Gastrocnemius medialis (tissue), 4 donors: ENCODE data around the gene KCTD12. TPM values are rescaled to one million over a fixed set of nuclear protein-coding genes. Genes with fewer than 3 reads are reported as not detected.

ENCODE experiments used
- ATAC-seq, 2 donors: fragments of 150-250 bp; one replicate each; pipeline ENCODE4 v1.9.1; 2016
- DNase-seq, 2 donors: peaks; one replicate each; pipeline ENCODE4 v3.0.0-alpha.2; 2019
- H3K27ac ChIP-seq, 4 donors: fragments of 200-600 bp; sonication (generic); 1 replicate in 1 of 4; 2 replicates in 3 of 4; pipeline ENCODE4 v1.5.1; 2016 to 2018; ENCODE audit warnings: mild to moderate bottlenecking in 2 of 4, moderate library complexity in 1 of 4
- H3K27me3 ChIP-seq, 3 donors: fragments of 200-600 bp; sonication (generic) in 2 of 3; 1 replicate in 1 of 3; 2 replicates in 2 of 3; pipeline versions ENCODE4 v1.5.1 to v1.6.0; 2016 to 2019; ENCODE audit warnings: mild to moderate bottlenecking in 1 of 3, moderate library complexity in 1 of 3
- H3K36me3 ChIP-seq, 2 donors: fragments of 200-600 bp; sonication (generic) in 1 of 2; one replicate each; pipeline ENCODE4 v1.5.1; 2017 to 2018
- H3K4me1 ChIP-seq, 2 donors: fragments of 200-600 bp; sonication (generic) in 1 of 2; one replicate each; pipeline ENCODE4 v1.5.1; 2016 to 2017; ENCODE audit warnings: mild to moderate bottlenecking in 2 of 2
- H3K4me3 ChIP-seq, 4 donors: fragments of 200-600 bp; sonication (generic) in 3 of 4; 1 replicate in 1 of 4; 2 replicates in 3 of 4; pipeline ENCODE4 v1.5.1; 2016 to 2019; ENCODE audit warnings: mild to moderate bottlenecking in 2 of 4
- H3K9me3 ChIP-seq, 3 donors: fragments of 200-600 bp; sonication (generic) in 2 of 3; 1 replicate in 1 of 3; 2 replicates in 2 of 3; pipeline ENCODE4 v1.5.1; 2016 to 2019
- POLR2A ChIP-seq, 2 donors: fragments of 450-650 bp; IDR thresholded peaks; one replicate each; pipeline ENCODE4 v1.6.1; 2017; ENCODE audit warnings: antibody characterized with exemption in 2 of 2, mild to moderate bottlenecking in 2 of 2, moderate library complexity in 2 of 2
- in situ Hi-C, 4 donors: fragments of 200-750 bp; cut with MboI; loops; one replicate each; pipeline versions ENCODE4 v1.15.0 to v1.8.0; 2017; ENCODE audit warnings: low sequenced_read_pairs in 4 of 4
- intact Hi-C: fragments of 100-400 bp; cut with DNase I; formaldehyde crosslinking; loops from one replicate; pipeline ENCODE4 v1.15.1; 2023; ENCODE audit warnings: low total_unique reads
- total RNA-seq, 4 donors: library from RNA; depleted of rRNA; stranded (reverse); fragments of >200 nt; gene quantifications; one replicate each; pipeline versions ENCODE4 v1.1.0 to v1.2.3, GENCODE V29; 2016
- TF ChIP-seq, protein P1 (sequence below), 5 experiments: fragments of 450-650 bp in 3 of 5; fragments of 200-600 bp in 2 of 5; sonication (generic) in 2 of 5; IDR thresholded peaks in 4 of 5; conservative IDR thresholded peaks in 1 of 5; 1 replicate in 4 of 5; 2 replicates in 1 of 5; pipeline ENCODE4 v1.5.1; 2016 to 2019; ENCODE audit warnings: antibody characterized with exemption in 5 of 5, mild to moderate bottlenecking in 3 of 5, moderate library complexity in 3 of 5

KCTD12 gene
- total RNA-seq, 4 donors from 2014 or later, result 17.3 to 35.9 (median 27.1) TPM

DNA sequence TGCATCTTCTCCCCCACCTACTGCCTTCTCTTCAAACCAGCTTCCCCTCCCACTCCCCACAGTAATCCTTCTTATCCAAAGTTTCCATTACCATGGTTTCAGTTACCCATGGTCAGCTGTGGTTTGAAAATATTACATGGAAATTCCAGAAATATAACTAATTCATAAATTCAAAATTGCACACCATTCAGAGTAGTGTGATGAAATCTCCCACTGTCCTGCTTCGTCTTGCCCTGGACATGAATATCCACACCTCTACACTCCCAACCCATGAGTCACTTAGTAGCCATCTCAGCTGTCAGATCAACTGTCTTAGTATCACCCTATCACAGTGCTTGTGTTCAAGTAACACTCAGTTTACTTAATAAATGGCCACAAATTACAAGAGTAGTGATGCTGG, 3.8 kb upstream of the KCTD12 start:
- intact Hi-C loops, result loop anchor here (10.0 kb wide), 1 partner anchor 605 kb away; no protein-coding TSS in a partner anchor
- ATAC-seq, result no peak
- in situ Hi-C loops, result no loop called here

DNA sequence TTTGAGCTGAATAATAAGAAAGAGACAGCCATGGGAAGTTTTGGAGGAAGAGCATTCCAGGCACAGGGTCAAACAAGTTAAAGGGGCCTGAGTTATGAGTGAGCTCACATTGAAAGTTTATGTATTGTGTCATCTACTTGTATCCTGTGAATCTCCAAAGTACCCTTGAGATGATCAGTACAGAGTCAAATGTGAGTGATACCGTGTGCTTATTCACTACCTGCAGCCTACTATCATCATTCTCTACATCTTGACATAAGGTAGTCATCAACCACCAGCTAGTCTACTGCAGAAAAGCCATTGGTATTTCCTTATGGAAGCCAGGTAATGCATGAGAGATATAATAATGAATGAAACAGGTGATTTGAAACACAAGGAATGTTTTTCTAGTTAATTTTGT, 3.0 kb upstream of the KCTD12 start:
- DNase-seq, result no peak
- in situ Hi-C loops (no loop called here), intact Hi-C loops (loop anchor here (10.0 kb wide), 2 partner anchors 136 to 224 kb away; partner anchors contain the start of gene FBXL3)
- Histone ChIP-seq H3K27me3 (peaks cover 2 to 4% (median 3%) of the 10 kb centered on the region in 3 donors), H3K27ac (no peak overlapping the region), H3K4me1 (peaks cover 0 to 4% of the 10 kb centered on the region in 2 donors), H3K36me3 (no peaks in the 10 kb centered on the region), H3K9me3 (no peaks in the 10 kb centered on the region), H3K4me3 (no peak overlapping the region)
- TF ChIP-seq, protein P1, sequence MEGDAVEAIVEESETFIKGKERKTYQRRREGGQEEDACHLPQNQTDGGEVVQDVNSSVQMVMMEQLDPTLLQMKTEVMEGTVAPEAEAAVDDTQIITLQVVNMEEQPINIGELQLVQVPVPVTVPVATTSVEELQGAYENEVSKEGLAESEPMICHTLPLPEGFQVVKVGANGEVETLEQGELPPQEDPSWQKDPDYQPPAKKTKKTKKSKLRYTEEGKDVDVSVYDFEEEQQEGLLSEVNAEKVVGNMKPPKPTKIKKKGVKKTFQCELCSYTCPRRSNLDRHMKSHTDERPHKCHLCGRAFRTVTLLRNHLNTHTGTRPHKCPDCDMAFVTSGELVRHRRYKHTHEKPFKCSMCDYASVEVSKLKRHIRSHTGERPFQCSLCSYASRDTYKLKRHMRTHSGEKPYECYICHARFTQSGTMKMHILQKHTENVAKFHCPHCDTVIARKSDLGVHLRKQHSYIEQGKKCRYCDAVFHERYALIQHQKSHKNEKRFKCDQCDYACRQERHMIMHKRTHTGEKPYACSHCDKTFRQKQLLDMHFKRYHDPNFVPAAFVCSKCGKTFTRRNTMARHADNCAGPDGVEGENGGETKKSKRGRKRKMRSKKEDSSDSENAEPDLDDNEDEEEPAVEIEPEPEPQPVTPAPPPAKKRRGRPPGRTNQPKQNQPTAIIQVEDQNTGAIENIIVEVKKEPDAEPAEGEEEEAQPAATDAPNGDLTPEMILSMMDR (IDR thresholded peaks at IDR 0.05 in 4 of 5, conservative IDR thresholded peaks at IDR 0.05 in 1 of 5), result no peak
- no peak for TF ChIP-seq POLR2A (IDR thresholded peaks at IDR 0.05)
- no peak for ATAC-seq

More for the DNA sequence above, 3.8 kb upstream of the KCTD12 start:
- Histone ChIP-seq H3K27ac (no peak overlapping the region), H3K9me3 (no peaks in the 10 kb centered on the region), H3K4me3 (no peak overlapping the region), H3K36me3 (no peaks in the 10 kb centered on the region), H3K4me1 (peaks cover 0 to 4% of the 10 kb centered on the region in 2 donors), H3K27me3 (no peaks in the 10 kb centered on the region)
- no peak for DNase-seq
- TF ChIP-seq, protein P1 (IDR thresholded peaks at IDR 0.05 in 4 of 5, conservative IDR thresholded peaks at IDR 0.05 in 1 of 5), result no peak
- no peak for TF ChIP-seq POLR2A (IDR thresholded peaks at IDR 0.05)

DNA sequence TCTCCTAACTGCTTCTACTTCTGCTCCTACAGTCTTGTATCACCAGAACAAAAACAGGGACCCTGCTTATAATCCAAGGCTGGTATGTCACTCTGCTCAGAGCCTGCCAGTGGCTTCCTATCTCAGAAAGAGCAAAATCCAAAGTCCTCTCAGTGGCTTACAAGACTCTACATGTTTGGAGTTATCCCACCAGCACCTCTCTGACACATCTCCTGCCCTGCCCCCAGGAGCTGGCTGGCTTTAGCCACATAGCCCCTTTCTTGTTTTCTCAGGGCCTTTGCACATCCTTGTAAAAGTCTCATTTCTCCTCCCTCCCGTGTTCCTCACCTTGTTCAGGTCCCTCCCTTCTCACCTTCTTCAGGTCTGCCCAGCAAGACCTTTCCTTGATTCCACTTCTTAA, 2.2 kb upstream of the KCTD12 start:
- no peaks in the 10 kb centered on the region for H3K36me3 ChIP-seq
- TF ChIP-seq, protein P1 (IDR thresholded peaks at IDR 0.05 in 4 of 5, conservative IDR thresholded peaks at IDR 0.05 in 1 of 5), result no peak
- no peak for TF ChIP-seq POLR2A (IDR thresholded peaks at IDR 0.05)
- no peak overlapping the region for H3K4me3 ChIP-seq
- in situ Hi-C loops, result no loop called here
- intact Hi-C loops, result loop anchor here (10.0 kb wide), 2 partner anchors 136 to 224 kb away; partner anchors contain the start of gene FBXL3
- no peak overlapping the region for H3K27ac ChIP-seq
- peaks cover 3 to 12% (median 10%) of the 10 kb centered on the region in 3 donors for H3K27me3 ChIP-seq
- peaks cover 0 to 4% of the 10 kb centered on the region in 2 donors for H3K4me1 ChIP-seq
- H3K9me3 ChIP-seq, result no peaks in the 10 kb centered on the region
- DNase-seq (no peak), ATAC-seq (no peak)

DNA sequence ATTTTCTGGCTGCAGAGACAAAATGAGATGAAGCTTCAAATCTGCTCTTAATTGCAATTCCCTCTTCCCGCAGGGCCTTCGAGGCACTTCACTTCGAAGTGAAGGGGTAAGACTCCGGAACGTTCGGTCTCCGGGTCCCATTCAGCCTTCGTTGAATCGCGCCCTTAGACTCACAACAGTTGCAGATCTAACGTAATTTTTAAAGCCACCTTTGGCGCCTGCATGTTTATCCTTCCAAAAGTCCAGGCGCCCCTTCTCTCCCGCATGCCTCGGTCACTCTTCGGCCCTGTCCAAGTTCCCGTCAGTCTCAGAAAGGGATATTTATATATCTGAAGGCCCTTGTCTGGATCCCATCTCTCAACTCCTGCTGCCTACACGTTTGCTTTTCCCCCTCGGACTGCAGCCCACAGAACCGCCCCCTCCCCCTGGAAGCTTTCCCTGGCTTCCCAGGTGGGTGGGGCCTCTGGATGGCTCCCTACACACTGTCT, 915 bp upstream of the KCTD12 start:
- in situ Hi-C loops, result no loop called here
- peaks cover 3 to 25% (median 22%) of the 10 kb centered on the region in 3 donors for H3K27me3 ChIP-seq
- peak overlapping the region; percentile 71 to 82 (median 76) for H3K4me3 ChIP-seq
- intact Hi-C loops, result loop anchor here (10.0 kb wide), 2 partner anchors 138 to 222 kb away; partner anchors contain the start of gene FBXL3
- H3K36me3 ChIP-seq, result no peaks in the 10 kb centered on the region
- peaks cover 0 to 4% of the 10 kb centered on the region in 2 donors for H3K4me1 ChIP-seq
- DNase-seq, result no peak
- no peaks in the 10 kb centered on the region for H3K9me3 ChIP-seq
- TF ChIP-seq, protein P1 (IDR thresholded peaks at IDR 0.05 in 4 of 5, conservative IDR thresholded peaks at IDR 0.05 in 1 of 5), result no peak
- TF ChIP-seq POLR2A (IDR thresholded peaks at IDR 0.05), result no peak
- H3K27ac ChIP-seq, result peak overlapping the region; percentile 69 to 85 (median 82)
- ATAC-seq, result no peak
